ENCODE data around the gene WDR64. TPM values are rescaled to one million over a fixed set of nuclear protein-coding genes. Genes with fewer than 3 reads are reported as not detected.

The WDR64 gene
- polyA plus RNA-seq, 3 donors = 0.14 to 0.79 (median 0.51) TPM

DNA sequence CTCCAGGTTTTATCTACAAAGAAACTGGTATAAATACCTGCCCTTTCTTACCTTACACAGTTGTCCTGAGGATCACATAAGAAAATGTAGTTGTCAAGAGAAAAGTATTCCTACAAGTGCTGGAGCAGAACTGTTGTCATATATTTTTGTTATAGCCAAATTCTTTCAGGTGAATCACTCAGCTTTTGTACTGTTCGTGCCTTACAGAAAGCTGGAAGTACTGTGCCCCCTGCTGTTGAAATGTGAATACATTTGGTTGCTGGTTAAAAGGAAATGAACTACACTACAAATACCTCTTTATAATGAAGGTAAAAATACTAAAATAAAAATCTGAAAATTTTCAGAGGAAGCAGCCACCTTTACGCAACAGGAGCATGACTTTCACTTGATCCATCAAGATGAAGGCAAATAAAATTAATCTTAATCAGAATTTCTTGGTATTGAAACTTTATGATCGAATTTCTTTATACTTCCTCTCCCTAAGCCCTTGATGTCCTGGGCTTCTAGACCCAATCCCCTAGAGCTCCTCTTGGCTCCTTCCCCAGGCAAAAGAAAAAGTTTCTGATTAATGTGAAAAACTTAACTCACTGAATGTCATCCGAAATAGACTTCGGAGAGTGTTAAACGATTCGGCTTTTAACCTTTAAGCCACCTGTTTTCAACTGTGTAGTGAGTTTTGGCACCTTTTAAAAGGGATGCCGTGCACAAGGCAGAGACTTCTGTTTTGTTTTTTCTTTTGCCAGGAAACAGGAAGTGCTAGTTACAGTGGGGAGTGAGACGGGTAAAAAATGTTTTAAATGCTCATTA lies 24.4 kb upstream of the WDR64 start:
- peak in 1 of 11 donors; percentile 45 for DNase-seq (ENCODE audit: extremely low read depth in 1 of 11, low read depth in 9 of 11, low spot score in 4 of 11)

DNA sequence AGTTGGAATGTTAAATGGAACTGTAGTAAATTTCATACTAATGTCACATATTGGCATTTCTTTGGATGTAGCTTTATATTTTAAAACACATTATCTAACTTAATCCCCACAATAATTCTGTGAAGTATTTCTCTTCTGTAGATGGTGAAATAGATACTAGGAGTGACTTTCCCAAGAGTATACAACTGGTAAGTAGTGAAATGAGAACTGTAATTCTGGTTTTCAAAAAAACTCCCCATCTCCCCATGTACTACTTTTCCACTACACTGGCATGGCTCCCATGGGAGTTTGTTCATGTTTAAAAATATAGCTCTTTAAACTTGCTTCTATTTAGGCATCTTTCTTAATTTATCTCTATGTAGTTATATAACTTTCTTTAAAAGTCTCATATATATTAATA lies 22.1 kb upstream of the WDR64 start:
- no peak for DNase-seq (ENCODE audit: extremely low read depth in 1 of 11, low read depth in 9 of 11, low spot score in 4 of 11)

DNA sequence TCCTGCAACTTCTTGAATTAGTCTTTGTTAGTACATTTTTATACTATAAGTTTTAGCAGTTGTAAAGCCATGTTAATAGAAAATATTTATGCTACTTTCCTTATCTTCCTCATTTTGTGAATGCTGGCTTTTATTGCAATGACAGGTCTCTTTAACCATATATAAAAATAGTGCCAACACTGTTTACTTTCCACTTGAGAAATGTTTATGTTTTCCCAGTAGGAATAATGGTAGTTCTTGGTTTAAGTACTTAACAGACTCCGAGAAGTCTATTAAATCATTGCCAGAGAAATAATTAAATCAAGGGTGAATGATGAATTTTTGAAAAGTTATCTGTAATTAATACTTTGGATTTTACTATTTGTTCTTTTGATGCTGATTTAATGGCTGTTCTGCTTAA lies 21.6 kb upstream of the WDR64 start:
- DNase-seq (ENCODE audit: extremely low read depth in 1 of 11, low read depth in 9 of 11, low spot score in 4 of 11) = no peak

GRCh38 chr1:241630899-241631298 lies 21.2 kb upstream of the WDR64 start:
- no peak for DNase-seq (ENCODE audit: extremely low read depth in 1 of 11, low read depth in 9 of 11, low spot score in 4 of 11)

- DNase-seq (ENCODE audit: extremely low read depth in 1 of 11, low read depth in 9 of 11, low spot score in 4 of 11) = no peak
Measured at GRCh38 chr1:241631674-241632073, 20.4 kb upstream of the WDR64 start.

DNA sequence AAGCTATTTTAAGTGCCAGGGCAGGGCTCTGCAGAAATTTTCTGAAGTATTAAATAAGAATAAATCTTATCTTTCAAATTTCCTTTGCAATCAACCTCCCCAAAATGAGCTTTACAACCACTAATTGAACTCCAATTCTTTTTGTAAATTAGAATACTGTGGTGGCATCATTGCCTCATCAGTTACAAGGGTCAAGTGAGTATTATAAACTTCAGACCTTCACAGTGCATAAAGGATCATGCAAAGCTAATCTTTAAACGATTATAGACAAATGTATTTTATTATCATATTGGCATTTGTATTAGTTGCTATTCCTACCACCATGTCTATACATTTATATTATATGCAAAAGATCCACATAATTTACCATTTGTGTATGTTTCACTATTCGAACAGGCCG lies 19.1 kb upstream of the WDR64 start:
- no peak for DNase-seq (ENCODE audit: extremely low read depth in 1 of 11, low read depth in 9 of 11, low spot score in 4 of 11)

- no peak for DNase-seq (ENCODE audit: extremely low read depth in 1 of 11, low read depth in 9 of 11, low spot score in 4 of 11)
Measured at GRCh38 chr1:241635556-241636152, 16.4 kb upstream of the WDR64 start.

DNA sequence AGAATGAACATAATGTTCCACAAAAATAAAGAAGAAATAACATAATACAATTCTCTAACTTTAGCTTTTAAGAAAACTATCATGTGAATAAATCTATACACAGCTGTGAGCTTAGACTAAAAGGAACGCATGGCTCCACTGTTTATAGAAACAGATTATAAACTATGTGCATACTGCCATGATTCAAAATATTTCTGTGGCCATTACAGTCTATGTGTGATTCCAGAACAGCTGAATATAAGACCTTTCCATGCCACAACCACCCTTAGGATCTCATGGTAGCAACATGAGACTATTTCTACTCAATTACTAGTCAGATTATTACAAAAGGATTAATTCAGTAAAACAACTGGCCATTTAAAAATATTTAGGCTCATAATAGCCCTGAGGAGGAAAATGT lies 15.8 kb upstream of the WDR64 start:
- no peak for DNase-seq (ENCODE audit: extremely low read depth in 1 of 11, low read depth in 9 of 11, low spot score in 4 of 11)

DNA sequence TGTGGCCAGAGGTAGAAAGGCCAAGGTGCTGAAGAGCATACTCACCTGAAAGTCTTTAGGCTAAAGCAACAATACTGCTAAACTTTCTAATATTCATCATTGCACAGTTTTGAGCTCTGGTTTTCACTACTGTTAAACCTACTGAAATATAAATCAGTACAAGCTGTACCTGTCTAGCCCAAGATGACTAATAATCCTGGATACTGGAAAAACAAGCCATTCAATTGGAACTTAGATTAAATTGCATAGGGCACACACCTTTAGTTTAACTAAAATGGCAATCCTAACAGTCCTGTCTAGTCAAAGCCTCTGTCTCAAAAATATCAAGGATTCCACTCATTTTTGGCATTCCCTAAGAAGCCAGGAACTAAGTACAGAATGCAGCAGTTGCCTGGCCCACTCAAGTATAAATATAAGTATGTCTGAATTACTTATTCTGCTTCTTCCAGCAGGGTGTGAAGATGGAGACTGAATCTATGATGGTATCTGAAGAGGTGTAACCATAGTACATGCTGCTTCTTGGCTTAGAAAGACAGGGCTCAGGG lies 15.0 kb upstream of the WDR64 start:
- no peak for DNase-seq (ENCODE audit: extremely low read depth in 1 of 11, low read depth in 9 of 11, low spot score in 4 of 11)

GRCh38 chr1:241637604-241638003 lies 14.5 kb upstream of the WDR64 start:
- no peak for DNase-seq (ENCODE audit: extremely low read depth in 1 of 11, low read depth in 9 of 11, low spot score in 4 of 11)

DNA sequence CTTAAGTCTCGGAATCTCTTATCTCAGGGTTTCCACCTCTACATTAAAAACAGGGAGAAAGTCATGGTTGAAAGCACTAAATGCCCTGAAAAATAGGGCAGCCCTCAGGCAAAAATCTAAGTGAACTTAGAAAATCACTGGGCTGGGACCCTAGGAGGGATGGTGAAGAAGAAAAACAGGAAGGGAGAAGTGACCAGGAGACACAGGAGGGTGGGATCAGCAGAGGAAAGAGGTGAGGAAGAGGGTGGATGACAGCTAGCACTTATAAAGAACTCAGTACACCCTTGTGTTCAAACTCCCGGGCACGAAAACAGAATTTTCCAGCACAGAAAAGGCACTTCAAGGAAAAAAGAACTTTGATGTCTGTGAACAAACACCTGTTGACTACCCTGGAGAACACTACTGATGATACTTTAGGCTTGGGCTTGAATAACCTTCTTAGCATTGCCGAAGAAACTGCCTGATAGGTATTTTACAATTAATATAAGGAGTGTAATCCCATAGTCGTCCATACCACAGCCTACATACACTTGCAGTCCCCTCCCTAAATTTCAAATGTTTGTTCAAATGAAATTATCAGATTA lies 13.9 kb upstream of the WDR64 start:
- DNase-seq (ENCODE audit: extremely low read depth in 1 of 11, low read depth in 9 of 11, low spot score in 4 of 11) = no peak

DNA sequence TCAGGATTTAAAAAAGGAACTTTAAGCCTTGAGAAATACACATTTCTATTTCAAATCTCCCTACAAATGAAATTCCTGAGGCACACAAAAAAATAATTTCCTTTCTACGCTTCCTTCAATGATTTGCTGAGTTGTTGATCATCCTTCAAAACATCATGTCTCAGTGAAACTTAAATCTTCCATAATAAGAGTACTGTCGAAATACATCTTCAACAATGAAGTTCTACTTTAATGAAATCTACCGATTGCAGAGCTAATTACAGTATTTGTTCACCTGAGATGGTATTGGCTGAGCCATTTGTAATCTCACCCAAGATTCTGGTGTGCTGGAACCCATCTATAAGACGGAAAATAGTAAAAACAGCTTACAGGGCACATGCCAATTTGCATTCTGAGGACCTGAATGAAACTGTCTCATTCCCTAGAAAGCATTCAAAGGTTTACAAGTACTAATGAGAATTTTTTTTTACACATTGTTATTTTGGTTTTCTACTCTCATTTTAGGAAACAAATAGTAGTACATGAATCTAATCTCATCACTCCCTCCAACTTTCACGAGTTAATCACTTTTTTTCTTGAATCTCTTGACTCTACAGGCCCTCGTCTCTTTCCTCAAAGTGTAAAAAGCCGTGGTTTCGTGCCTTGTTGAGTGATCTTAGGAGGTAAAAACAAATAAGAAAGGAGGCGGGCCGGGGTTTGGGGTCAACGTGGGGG lies 13.0 kb upstream of the WDR64 start:
- DNase-seq (ENCODE audit: extremely low read depth in 1 of 11, low read depth in 9 of 11, low spot score in 4 of 11) = peak in 1 of 11 donors; percentile 13

- peak in 3 of 11 donors; percentile 6 to 26 (median 21) for DNase-seq (ENCODE audit: extremely low read depth in 1 of 11, low read depth in 9 of 11, low spot score in 4 of 11)
Measured at GRCh38 chr1:241639623-241640148, 12.4 kb upstream of the WDR64 start.

- DNase-seq (ENCODE audit: extremely low read depth in 1 of 11, low read depth in 9 of 11, low spot score in 4 of 11) = peak; percentile 33 to 89 (median 82)
Measured at GRCh38 chr1:241640149-241640866, 11.8 kb upstream of the WDR64 start, which contains the start of the genes CHML and OPN3. Gene CHML, minus strand, starts transcription at chr1:241640369. Its CDS starts 4,603 bp downstream, at chr1:241635766. Gene OPN3, minus strand, starts transcription at chr1:241640369. Its CDS starts 115 bp downstream, at chr1:241640254.

GRCh38 chr1:241640867-241641622 lies 11.0 kb upstream of the WDR64 start:
- no peak for DNase-seq (ENCODE audit: extremely low read depth in 1 of 11, low read depth in 9 of 11, low spot score in 4 of 11)

DNA sequence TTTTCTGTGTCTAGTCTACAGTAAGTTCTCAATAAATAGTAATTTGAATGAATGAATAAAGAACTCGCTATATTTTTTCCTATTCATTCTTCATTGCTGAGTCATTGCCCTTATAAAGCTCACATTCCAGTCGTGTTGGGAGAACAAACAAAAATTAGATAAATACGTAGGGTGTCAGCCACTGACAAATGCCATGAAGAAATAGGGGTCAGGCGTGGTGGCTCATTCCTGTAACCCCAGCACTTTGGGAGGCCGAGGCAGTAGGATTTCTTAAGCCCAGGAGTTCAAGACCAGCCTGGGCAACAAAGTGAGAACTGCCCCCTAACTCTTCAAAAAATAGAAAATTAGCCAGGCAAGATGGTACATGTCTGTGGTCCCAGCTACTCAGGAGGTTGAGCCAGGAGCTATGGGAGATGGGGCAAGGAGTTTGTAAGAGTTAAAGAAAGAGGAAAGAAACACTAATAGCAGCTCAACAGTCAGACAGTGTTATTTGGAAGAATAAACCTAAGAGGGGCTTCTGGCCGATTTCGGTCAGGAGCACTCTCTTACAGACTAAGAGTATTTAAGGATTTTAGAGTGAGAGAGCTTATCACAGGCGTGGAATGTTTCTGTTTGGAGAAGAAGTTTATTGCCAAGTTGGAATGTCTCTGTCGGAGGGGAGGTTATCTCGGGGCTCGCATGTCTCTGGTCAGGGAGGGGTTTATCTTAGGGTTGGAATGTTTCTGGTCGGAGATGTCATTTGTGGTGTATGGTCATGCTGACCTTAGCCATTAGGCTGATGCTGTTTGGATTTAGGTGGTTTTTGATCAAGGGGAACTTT lies 10.1 kb upstream of the WDR64 start:
- DNase-seq (ENCODE audit: extremely low read depth in 1 of 11, low read depth in 9 of 11, low spot score in 4 of 11) = no peak

GRCh38 chr1:241642593-241642944 lies 9.5 kb upstream of the WDR64 start:
- no peak for DNase-seq (ENCODE audit: extremely low read depth in 1 of 11, low read depth in 9 of 11, low spot score in 4 of 11)
